HEK293T (cell line): ENCODE measurements around the gene NOL7.

Experiments
- ARNT ChIP-seq: fragments of 450-650 bp; IDR thresholded peaks from 2 replicates; pipeline ENCODE4 v1.6.1; 2017; ENCODE audit warnings: mild to moderate bottlenecking
- BHLHE40 ChIP-seq: fragments of 450-650 bp; IDR thresholded peaks from 2 replicates; pipeline ENCODE4 v1.6.1; 2016; ENCODE audit warnings: mild to moderate bottlenecking, moderate library complexity, borderline replicate concordance
- CTBP1 ChIP-seq: fragments of 450-650 bp; IDR thresholded peaks from 2 replicates; pipeline ENCODE4 v1.6.1; 2016; ENCODE audit warnings: borderline replicate concordance
- ELF4 ChIP-seq: fragments of 450-650 bp; IDR thresholded peaks from 2 replicates; pipeline ENCODE4 v1.6.1; 2017; ENCODE audit warnings: antibody characterized with exemption
- FOXA1 ChIP-seq: fragments of 450-650 bp; IDR thresholded peaks from 2 replicates; pipeline ENCODE4 v1.6.1; 2016; ENCODE audit warnings: mild to moderate bottlenecking
- FOXK2 ChIP-seq: fragments of 450-650 bp; IDR thresholded peaks from 2 replicates; pipeline ENCODE4 v1.6.1; 2016; ENCODE audit warnings: mild to moderate bottlenecking
- FOXM1 ChIP-seq: fragments of 450-650 bp; IDR thresholded peaks from 2 replicates; pipeline ENCODE4 v1.6.1; 2017; ENCODE audit warnings: mild to moderate bottlenecking, borderline replicate concordance
- HDGF ChIP-seq: fragments of 450-650 bp; IDR thresholded peaks from 2 replicates; pipeline ENCODE4 v1.6.1; 2017; ENCODE audit warnings: antibody characterized with exemption, borderline replicate concordance
- NFRKB ChIP-seq: fragments of 450-650 bp; IDR thresholded peaks from 2 replicates; pipeline ENCODE4 v1.6.1; 2016; ENCODE audit warnings: mild to moderate bottlenecking, moderate library complexity
- SP1 ChIP-seq: fragments of 450-650 bp; IDR thresholded peaks from 2 replicates; pipeline ENCODE4 v1.6.1; 2017
- SUZ12 ChIP-seq: fragments of 450-650 bp; IDR thresholded peaks from 2 replicates; pipeline ENCODE4 v1.6.1; 2016; ENCODE audit warnings: mild to moderate bottlenecking
- TARDBP ChIP-seq: fragments of 450-650 bp; IDR thresholded peaks from 2 replicates; pipeline ENCODE4 v1.6.1; 2016
- ZNF384 ChIP-seq: fragments of 450-650 bp; IDR thresholded peaks from 2 replicates; pipeline ENCODE4 v1.6.1; 2016
- TF ChIP-seq, protein P1 (sequence below): fragments of 450-650 bp; IDR thresholded peaks from 2 replicates; pipeline ENCODE4 v1.6.1; 2016

DNA sequence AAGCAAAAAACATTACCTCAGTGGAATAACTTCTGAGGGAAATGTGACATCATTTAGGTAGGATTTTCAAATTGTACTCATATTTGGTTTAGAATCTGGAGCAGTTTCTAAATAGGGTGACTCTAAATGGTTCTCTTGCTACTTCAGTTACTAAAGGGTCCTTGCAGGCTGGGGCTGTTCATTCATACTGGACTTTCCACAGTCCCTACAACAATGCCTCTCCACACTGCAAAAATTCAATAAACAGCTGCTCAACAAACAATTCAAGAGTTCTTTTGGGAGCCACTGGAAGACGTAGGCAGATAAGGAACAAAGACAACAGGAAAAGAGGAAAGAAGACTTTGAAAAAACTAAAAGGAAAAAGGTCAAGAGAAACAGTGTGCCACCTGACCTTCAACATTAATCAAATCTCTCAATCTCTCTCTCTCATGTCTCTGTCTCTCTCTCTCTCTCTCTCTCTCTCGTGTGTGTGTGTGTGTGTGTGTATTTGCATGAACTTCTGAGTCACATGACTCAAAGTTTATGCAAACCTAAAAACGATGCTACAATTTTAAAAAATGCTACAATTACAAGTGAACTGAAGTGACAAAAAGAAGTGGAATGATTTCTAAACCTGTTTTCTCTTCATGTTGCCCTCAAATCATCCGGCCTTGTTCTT is 14.5 kb downstream of the NOL7 start:
- TF ChIP-seq FOXM1 (no peak), ARNT (no peak), NFRKB (no peak), SP1 (no peak), CTBP1 (no peak), TARDBP (no peak), BHLHE40 (no peak), ZNF384 (no peak), FOXA1 (no peak), HDGF (no peak), SUZ12 (no peak), FOXK2 (no peak), ELF4 (no peak)
- TF ChIP-seq, protein P1, sequence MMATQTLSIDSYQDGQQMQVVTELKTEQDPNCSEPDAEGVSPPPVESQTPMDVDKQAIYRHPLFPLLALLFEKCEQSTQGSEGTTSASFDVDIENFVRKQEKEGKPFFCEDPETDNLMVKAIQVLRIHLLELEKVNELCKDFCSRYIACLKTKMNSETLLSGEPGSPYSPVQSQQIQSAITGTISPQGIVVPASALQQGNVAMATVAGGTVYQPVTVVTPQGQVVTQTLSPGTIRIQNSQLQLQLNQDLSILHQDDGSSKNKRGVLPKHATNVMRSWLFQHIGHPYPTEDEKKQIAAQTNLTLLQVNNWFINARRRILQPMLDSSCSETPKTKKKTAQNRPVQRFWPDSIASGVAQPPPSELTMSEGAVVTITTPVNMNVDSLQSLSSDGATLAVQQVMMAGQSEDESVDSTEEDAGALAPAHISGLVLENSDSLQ: no peak
